Uterus (tissue), 2 donors: ENCODE data around the gene AKAP17A.

ENCODE experiments used
- POLR2A ChIP-seq, 2 donors: fragments of 450-650 bp; IDR thresholded peaks; one replicate each; pipeline ENCODE4 v1.6.1; 2016; ENCODE audit warnings: antibody characterized with exemption in 2 of 2, mild to moderate bottlenecking in 1 of 2, moderate library complexity in 1 of 2
- TF ChIP-seq, protein P1 (sequence below), 4 experiments: fragments of 200-600 bp in 2 of 4; fragments of 450-650 bp in 2 of 4; sonication (generic) in 2 of 4; IDR thresholded peaks; one replicate each; pipeline ENCODE4 v1.5.1; 2016 to 2019; ENCODE audit warnings: antibody characterized with exemption in 4 of 4, mild to moderate bottlenecking in 2 of 4, moderate library complexity in 1 of 4

DNA sequence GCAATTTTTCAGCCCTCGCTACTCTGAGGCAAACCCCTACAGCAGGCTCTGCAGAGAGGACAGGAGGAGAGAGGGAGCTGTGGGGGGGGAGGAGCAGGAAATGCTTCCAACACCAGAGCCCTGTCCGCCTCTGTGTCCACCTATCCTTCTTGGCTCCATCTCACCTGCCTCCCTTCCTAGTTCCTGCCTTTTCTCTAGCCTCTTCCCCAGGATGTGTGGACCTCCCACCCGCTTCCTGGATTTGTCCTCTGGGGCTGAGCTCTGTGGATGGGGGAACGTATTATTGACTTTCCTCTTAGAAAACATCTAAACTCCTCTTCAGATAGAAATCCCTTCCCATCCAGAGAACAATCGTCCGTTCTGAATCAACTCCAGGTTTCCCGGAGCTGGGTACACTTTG lies 37.8 kb downstream of the AKAP17A start:
- no peak for TF ChIP-seq POLR2A (IDR thresholded peaks at IDR 0.05)
- TF ChIP-seq, protein P1, sequence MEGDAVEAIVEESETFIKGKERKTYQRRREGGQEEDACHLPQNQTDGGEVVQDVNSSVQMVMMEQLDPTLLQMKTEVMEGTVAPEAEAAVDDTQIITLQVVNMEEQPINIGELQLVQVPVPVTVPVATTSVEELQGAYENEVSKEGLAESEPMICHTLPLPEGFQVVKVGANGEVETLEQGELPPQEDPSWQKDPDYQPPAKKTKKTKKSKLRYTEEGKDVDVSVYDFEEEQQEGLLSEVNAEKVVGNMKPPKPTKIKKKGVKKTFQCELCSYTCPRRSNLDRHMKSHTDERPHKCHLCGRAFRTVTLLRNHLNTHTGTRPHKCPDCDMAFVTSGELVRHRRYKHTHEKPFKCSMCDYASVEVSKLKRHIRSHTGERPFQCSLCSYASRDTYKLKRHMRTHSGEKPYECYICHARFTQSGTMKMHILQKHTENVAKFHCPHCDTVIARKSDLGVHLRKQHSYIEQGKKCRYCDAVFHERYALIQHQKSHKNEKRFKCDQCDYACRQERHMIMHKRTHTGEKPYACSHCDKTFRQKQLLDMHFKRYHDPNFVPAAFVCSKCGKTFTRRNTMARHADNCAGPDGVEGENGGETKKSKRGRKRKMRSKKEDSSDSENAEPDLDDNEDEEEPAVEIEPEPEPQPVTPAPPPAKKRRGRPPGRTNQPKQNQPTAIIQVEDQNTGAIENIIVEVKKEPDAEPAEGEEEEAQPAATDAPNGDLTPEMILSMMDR (IDR thresholded peaks at IDR 0.05) = no peak
